ENCODE measurements around the gene AOPEP.

AOPEP gene

GRCh38 chr9:95067057-95067456 lies 340.6 kb downstream of the AOPEP start:
- DNase-seq (ENCODE audit: insufficient read length, low spot score) (no peak), FAIRE-seq (no peak)
- TF ChIP-seq CTCF (IDR thresholded peaks at IDR 0.05; ENCODE audit: insufficient read depth, missing control alignments): no peak

- no peak for TF ChIP-seq CTCF (IDR thresholded peaks at IDR 0.05; ENCODE audit: insufficient read depth, missing control alignments)
- FAIRE-seq: no peak
- no peak for DNase-seq (ENCODE audit: insufficient read length, low spot score)
These were observed 341.4 kb downstream of the AOPEP start for GRCh38 chr9:95067897-95068296.

GRCh38 chr9:95070549-95071021 lies 344.1 kb downstream of the AOPEP start:
- DNase-seq (ENCODE audit: insufficient read length, low spot score) (no peak), FAIRE-seq (no peak)
- TF ChIP-seq CTCF (IDR thresholded peaks at IDR 0.05; ENCODE audit: insufficient read depth, missing control alignments): no peak

- FAIRE-seq (no peak), DNase-seq (ENCODE audit: insufficient read length, low spot score) (no peak)
- no peak for TF ChIP-seq CTCF (IDR thresholded peaks at IDR 0.05; ENCODE audit: insufficient read depth, missing control alignments)
These were observed 345.0 kb downstream of the AOPEP start for GRCh38 chr9:95071450-95071849.

GRCh38 chr9:95071925-95072324 lies 345.4 kb downstream of the AOPEP start:
- no peak for FAIRE-seq
- no peak for DNase-seq (ENCODE audit: insufficient read length, low spot score)

GRCh38 chr9:95073042-95073607 lies 346.6 kb downstream of the AOPEP start:
- DNase-seq (ENCODE audit: insufficient read length, low spot score) (no peak), FAIRE-seq (no peak)
- peak; percentile 7 for TF ChIP-seq CTCF (IDR thresholded peaks at IDR 0.05; ENCODE audit: insufficient read depth, missing control alignments)

More at GRCh38 chr9:95071925-95072324, 345.4 kb downstream of the AOPEP start:
- no peak for TF ChIP-seq CTCF (IDR thresholded peaks at IDR 0.05; ENCODE audit: insufficient read depth, missing control alignments)

- no peak for FAIRE-seq
- no peak for TF ChIP-seq CTCF (IDR thresholded peaks at IDR 0.05; ENCODE audit: insufficient read depth, missing control alignments)
These were observed 347.4 kb downstream of the AOPEP start for GRCh38 chr9:95073918-95074317.

More at GRCh38 chr9:95073918-95074317, 347.4 kb downstream of the AOPEP start:
- DNase-seq (ENCODE audit: insufficient read length, low spot score): no peak

Measured in D721Med (cell line).